Gastroesophageal sphincter (tissue), 4 donors: ENCODE measurements around the gene E2F3. TPM values are rescaled to one million over a fixed set of nuclear protein-coding genes. Genes with fewer than 3 reads are reported as not detected.

Source experiments
- ATAC-seq: fragments of 150-250 bp; one replicate; pipeline ENCODE4 v1.9.1; 2016; ENCODE audit warnings: mild to moderate bottlenecking, moderate library complexity
- H3K27ac ChIP-seq, 4 donors: fragments of 200-600 bp; sonication (generic) in 3 of 4; 1 replicate in 3 of 4; 2 replicates in 1 of 4; pipeline ENCODE4 v1.5.1; 2016 to 2019
- H3K27me3 ChIP-seq: fragments of 200-600 bp; sonication (generic); one replicate; pipeline ENCODE4 v1.5.1; 2019
- H3K36me3 ChIP-seq, 2 donors: fragments of 200-600 bp; sonication (generic); one replicate each; pipeline ENCODE4 v1.5.1; 2019; ENCODE audit warnings: control low read depth in 1 of 2
- H3K4me1 ChIP-seq, 3 donors: fragments of 200-600 bp; sonication (generic); 1 replicate in 2 of 3; 2 replicates in 1 of 3; pipeline ENCODE4 v1.5.1; 2016 to 2019; ENCODE audit warnings: control low read depth in 2 of 3
- H3K4me3 ChIP-seq, 2 donors: fragments of 200-600 bp; sonication (generic); one replicate each; pipeline ENCODE4 v1.5.1; 2019; ENCODE audit warnings: mild to moderate bottlenecking in 1 of 2, moderate library complexity in 1 of 2
- H3K9me3 ChIP-seq, 3 donors: fragments of 200-600 bp; sonication (generic); one replicate each; pipeline ENCODE4 v1.5.1; 2017 to 2019; ENCODE audit warnings: control low read depth in 2 of 3
- CTCF ChIP-seq, 4 experiments: fragments of 200-600 bp in 2 of 4; fragments of 450-650 bp in 2 of 4; sonication (generic) in 1 of 4; IDR thresholded peaks; one replicate each; pipeline ENCODE4 v1.5.1; 2017 to 2019; ENCODE audit warnings: antibody characterized with exemption in 4 of 4, mild to moderate bottlenecking in 2 of 4, moderate library complexity in 2 of 4
- EP300 ChIP-seq: sonication (generic); formaldehyde crosslinking; IDR thresholded peaks from one replicate; pipeline ENCODE4 v1.6.1; 2017; ENCODE audit warnings: antibody characterized with exemption, mild to moderate bottlenecking
- POLR2A ChIP-seq, 2 donors: fragments of 450-650 bp; IDR thresholded peaks; one replicate each; pipeline ENCODE4 v1.6.1; 2017; ENCODE audit warnings: antibody characterized with exemption in 2 of 2, mild to moderate bottlenecking in 2 of 2, moderate library complexity in 1 of 2
- POLR2AphosphoS5 ChIP-seq: sonication (generic); formaldehyde crosslinking; IDR thresholded peaks from one replicate; pipeline ENCODE4 v1.6.1; 2017; ENCODE audit warnings: antibody characterized with exemption
- WGBS, 2 donors: methylation state at CpG; one replicate each; pipeline ENCODE4 v1.1.5; 2018; ENCODE audit warnings: low coverage in 1 of 2; 5-methylcytosine and 5-hydroxymethylcytosine counted together
- total RNA-seq, 4 donors: library from RNA; depleted of rRNA; stranded (reverse); fragments of >200 nt; gene quantifications; one replicate each; pipeline ENCODE4 v1.1.0, GENCODE V29; 2016

Gene E2F3
- total RNA-seq, 4 donors from 2014 or later = 3.4 to 6.5 (median 5.2) TPM

GRCh38 chr6:20534295-20535262 lies 132.9 kb downstream of the E2F3 start, which contains the start of gene CDKAL1:
TSS of gene CDKAL1 (plus strand) at chr6:20534457. CDS start at chr6:20546351, 11,894 bp downstream.
- peak; percentile 92 for ATAC-seq
- WGBS, 2 donors = 0% methylated on average over 20 to 31 of the region's 31 CpGs

GRCh38 chr6:20538131-20538662 lies 136.5 kb downstream of the E2F3 start:
- H3K9me3 ChIP-seq = no peaks in the 10 kb centered on the region
- H3K27me3 ChIP-seq = no peaks in the 10 kb centered on the region
- TF ChIP-seq EP300 = no peak
- TF ChIP-seq CTCF (IDR thresholded peaks at IDR 0.05) = no peak
- TF ChIP-seq POLR2A (IDR thresholded peaks at IDR 0.05) = no peak
- TF ChIP-seq POLR2AphosphoS5 = no peak
- H3K4me3 ChIP-seq = no peak overlapping the region
- ATAC-seq = no peak
- 57% methylated on average over 1 of the region's 1 CpG; no CpG with 5 or more reads in 1 of the 2 donors for WGBS, 2 donors
- peaks cover 0 to 47% (median 11%) of the 10 kb centered on the region in 3 donors for H3K4me1 ChIP-seq
- H3K27ac ChIP-seq = no peak overlapping the region
- peaks cover 0 to 30% of the 10 kb centered on the region in 2 donors for H3K36me3 ChIP-seq

More at GRCh38 chr6:20534295-20535262, 132.9 kb downstream of the E2F3 start, which contains the start of gene CDKAL1:
- TF ChIP-seq POLR2A (IDR thresholded peaks at IDR 0.05) (no peak), CTCF (IDR thresholded peaks at IDR 0.05) (no peak), EP300 (no peak), POLR2AphosphoS5 (peak; percentile 94)
- no peaks in the 10 kb centered on the region for H3K9me3 ChIP-seq
- peaks cover 0 to 12% of the 10 kb centered on the region in 2 donors for H3K36me3 ChIP-seq
- peak within 1 kb of the TSS; percentile 90 to 91 (median 90) for H3K27ac ChIP-seq
- H3K4me1 ChIP-seq = peaks cover 0 to 41% (median 11%) of the 10 kb centered on the region in 3 donors
- peak within 1 kb of the TSS; percentile 73 to 100 for H3K4me3 ChIP-seq
- no peaks in the 10 kb centered on the region for H3K27me3 ChIP-seq

- ATAC-seq = no peak
- 81 to 83% methylated on average over 4 of the region's 4 CpGs for WGBS, 2 donors
- H3K36me3 ChIP-seq = peaks cover 0 to 30% of the 10 kb centered on the region in 2 donors
These were observed 137.2 kb downstream of the E2F3 start for GRCh38 chr6:20538907-20539306.

GRCh38 chr6:20539387-20539786 lies 137.7 kb downstream of the E2F3 start:
- 94 to 100% methylated on average over 2 of the region's 2 CpGs for WGBS, 2 donors
- Histone ChIP-seq H3K27ac (no peak overlapping the region), H3K4me1 (peaks cover 0 to 43% (median 11%) of the 10 kb centered on the region in 3 donors), H3K36me3 (peaks cover 0 to 30% of the 10 kb centered on the region in 2 donors), H3K27me3 (no peaks in the 10 kb centered on the region), H3K9me3 (no peaks in the 10 kb centered on the region), H3K4me3 (no peak overlapping the region)
- TF ChIP-seq CTCF (IDR thresholded peaks at IDR 0.05) (no peak), EP300 (no peak), POLR2AphosphoS5 (no peak), POLR2A (IDR thresholded peaks at IDR 0.05) (no peak)
- ATAC-seq = no peak

More at GRCh38 chr6:20538907-20539306, 137.2 kb downstream of the E2F3 start:
- Histone ChIP-seq H3K9me3 (no peaks in the 10 kb centered on the region), H3K4me1 (peaks cover 0 to 46% (median 11%) of the 10 kb centered on the region in 3 donors), H3K27me3 (no peaks in the 10 kb centered on the region), H3K4me3 (no peak overlapping the region), H3K27ac (no peak overlapping the region)
- no peak for TF ChIP-seq POLR2A (IDR thresholded peaks at IDR 0.05)
- no peak for TF ChIP-seq EP300
- no peak for TF ChIP-seq POLR2AphosphoS5
- no peak for TF ChIP-seq CTCF (IDR thresholded peaks at IDR 0.05)
